GM12878 (cell line): Measurements from ENCODE around the gene ABCC4. TPM values are rescaled to one million over a fixed set of nuclear protein-coding genes. Genes with fewer than 3 reads are reported as not detected.

Source experiments
- ATAC-seq: fragments of 200-7000 bp; cut with Tn5 transposase; 3 replicates; pipeline ENCODE4 v1.9.1; 2020; ENCODE audit warnings: mild to moderate bottlenecking, moderate library complexity
- BruUV-seq: library from RNA; stranded (reverse); fragments of 400-500 nt; replicated peaks from 2 replicates; lab custom pipeline; 2021; lab: Mats Ljungman, UMichigan
- CTCF ChIA-PET: fragments of 300-600 bp; sonication (Branson Sonifier 250); formaldehyde crosslinking; extraction: SDS; loops from one replicate; lab custom pipeline; 2021; ENCODE audit warnings: inconsistent platforms; lab: Yijun Ruan, JAX
- POLR2A ChIA-PET: fragments of 350-600 bp; formaldehyde crosslinking; extraction: SDS; loops from one replicate; lab custom pipeline; 2021; ENCODE audit warnings: inconsistent platforms; lab: Charles Lee
- RAD21 ChIA-PET: fragments of 300-600 bp; sonication (Branson Sonifier 250); formaldehyde crosslinking; loops from one replicate; lab custom pipeline; 2023; ENCODE audit warnings: antibody characterized with exemption; ENCODE audit not compliant: unreplicated experiment; lab: Charles Lee
- SMC1A ChIA-PET: fragments of 300-600 bp; sonication (Branson Sonifier 250); formaldehyde crosslinking; loops from one replicate; lab custom pipeline; 2023; ENCODE audit not compliant: unreplicated experiment, uncharacterized antibody; lab: Charles Lee
- DNase-seq: peaks from one replicate; pipeline ENCODE4 v3.0.0-alpha.2; 2011; ENCODE audit warnings: low read depth, low spot score
- FAIRE-seq: peaks from 3 replicates; lab custom pipeline; 2011; peaks lifted over from hg19 to GRCh38; lab: Jason Lieb, UNC
- H2AFZ ChIP-seq: 2 replicates; pipeline ENCODE4 v1.6.0; 2011; ENCODE audit warnings: low read depth, low read length, control low read depth; ENCODE audit not compliant: control insufficient read depth
- H3K27ac ChIP-seq: 2 replicates; pipeline ENCODE4 v1.5.1; 2011; ENCODE audit warnings: control low read depth; ENCODE audit not compliant: control insufficient read depth, insufficient read depth
- H3K27me3 ChIP-seq, 2 experiments: replicated peaks in 1 of 2; 2 replicates each; pipeline versions ENCODE4 v1.6.0 to v1.6.1; 2011; ENCODE audit warnings: low read length in 1 of 2; ENCODE audit not compliant: control insufficient read depth in 2 of 2, insufficient read depth in 2 of 2
- H3K36me3 ChIP-seq, 2 experiments: 2 replicates each; pipeline ENCODE4 v1.5.1; 2011; ENCODE audit warnings: low read length in 1 of 2; ENCODE audit not compliant: control insufficient read depth in 2 of 2, insufficient read depth in 2 of 2
- H3K4me1 ChIP-seq: 2 replicates; pipeline ENCODE4 v1.6.1; 2011; ENCODE audit warnings: mild to moderate bottlenecking, low read length, moderate library complexity, mixed read lengths; ENCODE audit not compliant: control insufficient read depth, insufficient read depth
- H3K4me2 ChIP-seq: 2 replicates; pipeline ENCODE4 v1.6.0; 2011; ENCODE audit warnings: control low read depth; ENCODE audit not compliant: control insufficient read depth, insufficient read depth
- H3K4me3 ChIP-seq: fragments of 200-600 bp; sonication (generic); 2 replicates; pipeline ENCODE4 v1.5.1; 2016
- H3K79me2 ChIP-seq: 2 replicates; pipeline ENCODE4 v1.6.0; 2011; ENCODE audit warnings: low read length; ENCODE audit not compliant: control insufficient read depth, insufficient read depth
- H3K9ac ChIP-seq: 2 replicates; pipeline ENCODE4 v1.8.0; 2011; ENCODE audit warnings: low read length, control low read depth, mixed read lengths; ENCODE audit not compliant: control insufficient read depth, insufficient read depth
- H3K9me3 ChIP-seq: replicated peaks from 3 replicates; pipeline ENCODE4 v1.5.1; 2011; ENCODE audit warnings: mild to moderate bottlenecking, low read length; ENCODE audit not compliant: control insufficient read depth, insufficient read depth
- H4K20me1 ChIP-seq: 2 replicates; pipeline ENCODE4 v1.6.0; 2011; ENCODE audit not compliant: control insufficient read depth, insufficient read depth
- DPF2 ChIP-seq: fragments of 450-650 bp; IDR thresholded peaks from 2 replicates; pipeline ENCODE4 v1.6.1; 2017; ENCODE audit warnings: mild to moderate bottlenecking
- IKZF1 ChIP-seq: fragments of 450-650 bp; conservative IDR thresholded peaks from 2 replicates; pipeline ENCODE4 v1.6.1; 2017; ENCODE audit warnings: antibody characterized with exemption, mild to moderate bottlenecking
- IKZF2 ChIP-seq, 2 experiments: fragments of 450-650 bp; IDR thresholded peaks; 2 replicates each; pipeline ENCODE4 v1.6.1; 2017; ENCODE audit warnings: mild to moderate bottlenecking in 2 of 2, moderate library complexity in 2 of 2
- MTA2 ChIP-seq: fragments of 450-650 bp; IDR thresholded peaks from 2 replicates; pipeline ENCODE4 v1.6.1; 2016; ENCODE audit warnings: low read depth, mild to moderate bottlenecking, moderate library complexity
- SUZ12 ChIP-seq: fragments of 200-600 bp; sonication (generic); IDR thresholded peaks from one replicate; pipeline ENCODE4 v1.6.1; 2018; ENCODE audit warnings: antibody characterized with exemption, mild to moderate bottlenecking; ENCODE audit not compliant: unreplicated experiment
- ZNF24 ChIP-seq: fragments of 450-650 bp; IDR thresholded peaks from 2 replicates; pipeline ENCODE4 v1.6.1; 2017; ENCODE audit warnings: antibody characterized with exemption, mild to moderate bottlenecking
- ZSCAN29 ChIP-seq: fragments of 450-650 bp; IDR thresholded peaks from 2 replicates; pipeline ENCODE4 v1.6.1; 2017; ENCODE audit warnings: mild to moderate bottlenecking, moderate library complexity
- ZZZ3 ChIP-seq: IDR thresholded peaks from 2 replicates; pipeline ENCODE4 v1.6.1; 2011; ENCODE audit warnings: low read depth; ENCODE audit not compliant: control insufficient read depth, insufficient read length
- WGBS: methylation state at CpG from one replicate; pipeline ENCODE4 v1.1.6; 2016; ENCODE audit warnings: low lambda C conversion rate; ENCODE audit not compliant: insufficient replicate concordance, insufficient coverage; ENCODE audit errors: missing lambda C conversion rate; 5-methylcytosine and 5-hydroxymethylcytosine counted together
- in situ Hi-C: fragments of 300-500 bp; cut with MboI; formaldehyde crosslinking; loops from 9 replicates; pipeline ENCODE4 v1.14.3; 2018; ENCODE audit warnings: mixed read lengths
- intact Hi-C: fragments of 100-400 bp; cut with micrococcal nuclease; formaldehyde crosslinking; loops from one replicate; pipeline ENCODE4 v1.14.2; 2022; ENCODE audit not compliant: unreplicated experiment
- polyA plus RNA-seq, 11 experiments: library from polyadenylated mRNA; depleted of rRNA in 4 of 11; unstranded in 6 of 11; stranded (reverse) in 5 of 11; fragments of >200 nt; fragmentation: Nextera tagmentation in 4 of 11; fragmentation: Illumina TruSeq in 1 of 11; extraction: Ambion mirVana in 4 of 11; extraction: Trizol in 1 of 11; gene quantifications; 1 replicate in 1 of 11; 2 replicates in 10 of 11; pipeline versions ENCODE4 v1.2.1 to v1.2.3, GENCODE V29; 2011 to 2016; ENCODE audit warnings: inconsistent platforms in 2 of 11, missing spikeins in 2 of 11, low read depth in 1 of 11
- total RNA-seq, 4 experiments: library from RNA; depleted of rRNA in 3 of 4; stranded (reverse); fragments of >200 nt in 3 of 4; fragmentation: Illumina TruSeq in 1 of 4; extraction: Trizol in 1 of 4; gene quantifications; 2 replicates each; pipeline versions ENCODE4 v1.2.1 to v1.2.3, GENCODE V29; 2013 to 2021
- TF ChIP-seq, protein P1 (sequence below): IDR thresholded peaks from 2 replicates; pipeline ENCODE4 v1.6.1; 2012; ENCODE audit warnings: improper control_type of control experiment, low read depth, low read length; ENCODE audit not compliant: insufficient replicate concordance

The ABCC4 gene
- total and polyA plus RNA-seq, 10 of the 15 experiments (the other 5 are each of a cell fraction or from before 2014, with no cell fraction given), result 7.2 to 44.4 (median 24.1) TPM

DNA sequence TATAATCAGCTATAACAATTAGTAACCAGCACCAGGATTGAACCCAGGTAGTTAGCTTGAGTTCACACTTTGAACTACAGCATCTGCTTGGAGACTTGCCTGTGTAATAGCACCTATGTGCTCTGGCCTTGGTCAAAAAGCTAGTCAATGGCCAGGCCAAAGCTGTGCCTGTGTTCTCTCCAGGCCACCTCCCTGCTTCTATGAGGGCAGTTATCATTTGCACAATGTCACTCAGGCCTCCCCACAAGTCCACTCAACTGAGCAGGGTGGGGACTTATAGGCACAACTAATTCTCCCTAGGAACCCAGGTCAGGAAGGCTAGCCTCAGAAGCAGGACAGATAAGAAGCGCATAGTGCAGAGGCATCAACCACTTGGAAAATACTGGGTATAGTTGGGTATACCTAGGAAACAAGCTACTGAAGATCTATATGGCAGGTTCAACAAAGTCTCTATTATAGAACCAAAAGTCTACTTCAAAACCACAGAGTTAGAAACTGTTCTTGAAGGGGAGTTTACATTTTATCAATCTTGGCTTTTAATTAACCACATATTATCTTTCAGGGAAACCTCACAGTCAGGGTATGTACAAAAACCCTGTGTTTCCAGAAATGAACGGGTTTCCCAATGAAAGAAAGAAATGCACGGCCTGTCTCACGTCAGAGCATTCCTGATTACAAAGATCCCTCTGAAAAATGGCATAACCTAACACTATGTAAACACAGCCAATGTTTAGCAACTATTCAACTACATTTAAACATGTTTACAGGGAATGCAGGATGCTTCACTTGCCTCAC lies 140.9 kb downstream of the ABCC4 start:
- Histone ChIP-seq H3K4me1 (no peaks in the 10 kb centered on the region), H3K79me2 (no peaks in the 10 kb centered on the region), H3K36me3 (peaks cover 6 to 18% of the 10 kb centered on the region in 2 experiments), H3K4me3 (no peak overlapping the region), H2AFZ (no peak overlapping the region), H3K9ac (no peak overlapping the region), H3K27ac (no peak overlapping the region), H3K27me3 (no peaks in the 10 kb centered on the region), H4K20me1 (no peaks in the 10 kb centered on the region), H3K9me3 (no peaks in the 10 kb centered on the region), H3K4me2 (no peak overlapping the region)
- ATAC-seq, result peak; percentile 55
- no peak for DNase-seq
- no peak for FAIRE-seq
- ChIA-PET CTCF (interaction anchor here (1.0 to 1.7 kb wide), 3 partner anchors 28 to 220 kb away, joined by 3 to 9 read pairs (median 4); partner anchors contain the start of gene ABCC4), SMC1A (interaction anchor here (1.5 to 4.5 kb wide), 2 partner anchors 11 to 244 kb away, joined by 4 to 18 read pairs; no protein-coding TSS in a partner anchor), RAD21 (interaction anchor here (0.6 to 1.1 kb wide), 3 partner anchors 43 to 808 kb away, joined by 3 read pairs; no protein-coding TSS in a partner anchor), POLR2A (no interaction called here)
- intact Hi-C loops, result no loop called here
- TF ChIP-seq, protein P1, sequence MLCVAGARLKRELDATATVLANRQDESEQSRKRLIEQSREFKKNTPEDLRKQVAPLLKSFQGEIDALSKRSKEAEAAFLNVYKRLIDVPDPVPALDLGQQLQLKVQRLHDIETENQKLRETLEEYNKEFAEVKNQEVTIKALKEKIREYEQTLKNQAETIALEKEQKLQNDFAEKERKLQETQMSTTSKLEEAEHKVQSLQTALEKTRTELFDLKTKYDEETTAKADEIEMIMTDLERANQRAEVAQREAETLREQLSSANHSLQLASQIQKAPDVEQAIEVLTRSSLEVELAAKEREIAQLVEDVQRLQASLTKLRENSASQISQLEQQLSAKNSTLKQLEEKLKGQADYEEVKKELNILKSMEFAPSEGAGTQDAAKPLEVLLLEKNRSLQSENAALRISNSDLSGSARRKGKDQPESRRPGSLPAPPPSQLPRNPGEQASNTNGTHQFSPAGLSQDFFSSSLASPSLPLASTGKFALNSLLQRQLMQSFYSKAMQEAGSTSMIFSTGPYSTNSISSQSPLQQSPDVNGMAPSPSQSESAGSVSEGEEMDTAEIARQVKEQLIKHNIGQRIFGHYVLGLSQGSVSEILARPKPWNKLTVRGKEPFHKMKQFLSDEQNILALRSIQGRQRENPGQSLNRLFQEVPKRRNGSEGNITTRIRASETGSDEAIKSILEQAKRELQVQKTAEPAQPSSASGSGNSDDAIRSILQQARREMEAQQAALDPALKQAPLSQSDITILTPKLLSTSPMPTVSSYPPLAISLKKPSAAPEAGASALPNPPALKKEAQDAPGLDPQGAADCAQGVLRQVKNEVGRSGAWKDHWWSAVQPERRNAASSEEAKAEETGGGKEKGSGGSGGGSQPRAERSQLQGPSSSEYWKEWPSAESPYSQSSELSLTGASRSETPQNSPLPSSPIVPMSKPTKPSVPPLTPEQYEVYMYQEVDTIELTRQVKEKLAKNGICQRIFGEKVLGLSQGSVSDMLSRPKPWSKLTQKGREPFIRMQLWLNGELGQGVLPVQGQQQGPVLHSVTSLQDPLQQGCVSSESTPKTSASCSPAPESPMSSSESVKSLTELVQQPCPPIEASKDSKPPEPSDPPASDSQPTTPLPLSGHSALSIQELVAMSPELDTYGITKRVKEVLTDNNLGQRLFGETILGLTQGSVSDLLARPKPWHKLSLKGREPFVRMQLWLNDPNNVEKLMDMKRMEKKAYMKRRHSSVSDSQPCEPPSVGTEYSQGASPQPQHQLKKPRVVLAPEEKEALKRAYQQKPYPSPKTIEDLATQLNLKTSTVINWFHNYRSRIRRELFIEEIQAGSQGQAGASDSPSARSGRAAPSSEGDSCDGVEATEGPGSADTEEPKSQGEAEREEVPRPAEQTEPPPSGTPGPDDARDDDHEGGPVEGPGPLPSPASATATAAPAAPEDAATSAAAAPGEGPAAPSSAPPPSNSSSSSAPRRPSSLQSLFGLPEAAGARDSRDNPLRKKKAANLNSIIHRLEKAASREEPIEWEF, result no peak
- peak in 1 of 2 experiments; percentile 42; a peak in 2 of 4 replicates for TF ChIP-seq IKZF2 (IDR thresholded peaks at IDR 0.05)
- peak; percentile 46; the same call in 1 of the 2 replicates for TF ChIP-seq IKZF1
- no peak for TF ChIP-seq SUZ12
- TF ChIP-seq DPF2, result no peak
- TF ChIP-seq ZZZ3, result no peak
- TF ChIP-seq MTA2, result peak; percentile 77
- TF ChIP-seq ZNF24, result no peak
- TF ChIP-seq ZSCAN29, result no peak
- 90% methylated on average over 4 of the region's 4 CpGs for WGBS
- in situ Hi-C loops, result no loop called here
- BruUV-seq, result TSS peak; percentile 6
